Measurements from ENCODE around the gene TBC1D1. TPM values are rescaled to one million over a fixed set of nuclear protein-coding genes. Genes with fewer than 3 reads are reported as not detected.
"Not testable (repeated sequence)": the region's sequence is repeated elsewhere in the genome, so short reads cannot be mapped to it uniquely, and the experiment has no call there.

Gene TBC1D1
- total RNA-seq, 1 experiment from 2014 or later, result 97.1 TPM

- Histone ChIP-seq H3K36me3 (no peaks in the 10 kb centered on the region), H3K9me3 (replicated peaks) (no peaks in the 10 kb centered on the region), H3K27me3 (replicated peaks) (no peaks in the 10 kb centered on the region; the same call in 1 of the 2 replicates), H3K4me1 (replicated peaks) (no peaks in the 10 kb centered on the region), H3K4me3 (no peak overlapping the region), H3K27ac (no peak overlapping the region)
- no peak for DNase-seq (ENCODE audit: low read depth in 1 of 2, low spot score in 2 of 2)
Observed at GRCh38 chr4:37902212-37902611, 11.3 kb downstream of the TBC1D1 start.

GRCh38 chr4:37902738-37903693 lies 12.1 kb downstream of the TBC1D1 start:
- Histone ChIP-seq H3K4me3 (no peak overlapping the region), H3K4me1 (replicated peaks) (no peaks in the 10 kb centered on the region), H3K9me3 (replicated peaks) (no peaks in the 10 kb centered on the region), H3K36me3 (no peaks in the 10 kb centered on the region), H3K27ac (no peak overlapping the region), H3K27me3 (replicated peaks) (no peaks in the 10 kb centered on the region; the same call in 1 of the 2 replicates)
- no peak for DNase-seq (ENCODE audit: low read depth in 1 of 2, low spot score in 2 of 2)

GRCh38 chr4:37903901-37904300 lies 13.0 kb downstream of the TBC1D1 start:
- Histone ChIP-seq H3K4me3 (no peak overlapping the region), H3K27me3 (replicated peaks) (no peaks in the 10 kb centered on the region; the same call in 1 of the 2 replicates), H3K9me3 (replicated peaks) (no peaks in the 10 kb centered on the region), H3K36me3 (no peaks in the 10 kb centered on the region), H3K27ac (no peak overlapping the region), H3K4me1 (replicated peaks) (no peaks in the 10 kb centered on the region)
- DNase-seq (ENCODE audit: low read depth in 1 of 2, low spot score in 2 of 2), result no peak

- H3K9me3 ChIP-seq (replicated peaks), result no peaks in the 10 kb centered on the region
- no peaks in the 10 kb centered on the region; the same call in 1 of the 2 replicates for H3K27me3 ChIP-seq (replicated peaks)
- no peak for DNase-seq (ENCODE audit: low read depth in 1 of 2, low spot score in 2 of 2)
- H3K36me3 ChIP-seq, result no peaks in the 10 kb centered on the region
- H3K4me1 ChIP-seq (replicated peaks), result no peaks in the 10 kb centered on the region
- no peak overlapping the region for H3K4me3 ChIP-seq
- H3K27ac ChIP-seq, result no peak overlapping the region
Observed at GRCh38 chr4:37904824-37905223, 13.9 kb downstream of the TBC1D1 start.

GRCh38 chr4:37905533-37906169 lies 14.8 kb downstream of the TBC1D1 start:
- Histone ChIP-seq H3K4me3 (no peak overlapping the region), H3K27me3 (replicated peaks) (no peaks in the 10 kb centered on the region; the same call in 1 of the 2 replicates), H3K36me3 (no peaks in the 10 kb centered on the region), H3K4me1 (replicated peaks) (no peaks in the 10 kb centered on the region), H3K9me3 (replicated peaks) (no peaks in the 10 kb centered on the region), H3K27ac (no peak overlapping the region)
- no peak for DNase-seq (ENCODE audit: low read depth in 1 of 2, low spot score in 2 of 2)

DNA sequence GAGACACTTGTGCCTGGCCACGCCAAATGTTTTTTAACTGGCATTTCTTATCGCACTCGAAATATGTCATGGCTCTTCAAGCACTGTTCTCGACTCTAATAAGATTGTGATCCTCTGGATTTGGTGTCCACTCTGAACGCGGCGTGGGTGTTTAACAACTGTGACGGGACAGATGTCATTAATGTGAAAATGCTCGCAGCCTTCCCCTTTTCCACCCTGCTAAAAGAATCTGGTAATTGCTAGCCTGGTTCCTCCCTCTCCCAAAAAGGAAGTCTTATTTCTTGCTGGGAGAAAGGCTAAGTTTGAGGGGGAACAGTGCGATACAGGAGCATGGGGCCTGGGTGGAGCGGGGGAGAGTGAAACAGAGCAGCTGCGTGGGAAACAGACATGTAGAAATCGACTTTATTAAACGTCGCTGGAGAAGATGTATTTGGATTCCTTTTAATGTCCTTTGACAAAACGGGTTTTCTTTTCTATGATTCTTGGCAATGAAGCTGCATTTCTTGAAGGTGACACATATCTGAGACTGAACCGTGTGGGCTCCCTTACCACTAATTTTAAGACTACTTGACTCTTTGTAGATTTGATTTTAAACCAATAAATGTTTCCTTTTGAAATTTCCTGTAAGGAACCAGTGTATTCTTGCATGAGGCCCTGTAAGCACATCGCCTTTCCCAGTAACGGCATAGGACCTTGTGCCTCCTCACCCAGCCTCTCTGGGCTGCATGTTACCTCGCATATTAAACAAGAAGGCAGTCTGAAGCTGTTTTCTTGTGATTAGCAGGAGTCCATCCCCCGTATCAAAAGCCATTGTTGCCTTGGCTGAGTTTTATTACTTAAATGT lies 17.8 kb downstream of the TBC1D1 start:
- no peak for DNase-seq (ENCODE audit: low read depth in 1 of 2, low spot score in 2 of 2)
- Histone ChIP-seq H3K27ac (no peak overlapping the region), H3K36me3 (no peaks in the 10 kb centered on the region), H3K4me1 (replicated peaks) (no peaks in the 10 kb centered on the region), H3K27me3 (replicated peaks) (no peaks in the 10 kb centered on the region; the same call in 1 of the 2 replicates), H3K9me3 (replicated peaks) (no peaks in the 10 kb centered on the region), H3K4me3 (no peak overlapping the region)

GRCh38 chr4:37909332-37910090 lies 18.6 kb downstream of the TBC1D1 start:
- Histone ChIP-seq H3K9me3 (replicated peaks) (no peaks in the 10 kb centered on the region), H3K36me3 (no peaks in the 10 kb centered on the region), H3K4me1 (replicated peaks) (no peaks in the 10 kb centered on the region), H3K27ac (no peak overlapping the region), H3K4me3 (no peak overlapping the region), H3K27me3 (replicated peaks) (no peaks in the 10 kb centered on the region; the same call in 1 of the 2 replicates)
- DNase-seq (ENCODE audit: low read depth in 1 of 2, low spot score in 2 of 2), result no peak

DNA sequence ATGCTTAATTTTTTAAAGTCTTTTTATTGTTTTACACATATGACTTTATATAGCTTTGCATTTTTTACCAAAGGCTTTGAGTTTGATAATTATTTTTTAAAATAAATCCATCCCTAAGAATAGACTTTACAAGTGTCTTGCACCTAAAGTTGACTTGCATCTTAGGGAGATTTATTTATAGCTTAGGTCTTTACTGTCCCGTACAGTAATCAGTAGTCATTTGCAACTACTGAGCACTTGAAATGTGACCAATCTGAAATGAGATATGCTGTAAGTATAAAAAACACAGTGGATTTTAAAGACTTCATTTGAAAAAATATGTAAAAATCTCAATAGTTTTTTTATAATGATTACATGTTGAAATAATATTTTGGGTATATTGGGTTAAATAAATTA lies 19.2 kb downstream of the TBC1D1 start:
- Histone ChIP-seq H3K4me3 (no peak overlapping the region), H3K4me1 (replicated peaks) (no peaks in the 10 kb centered on the region), H3K9me3 (replicated peaks) (no peaks in the 10 kb centered on the region), H3K36me3 (no peaks in the 10 kb centered on the region), H3K27me3 (replicated peaks) (no peaks in the 10 kb centered on the region), H3K27ac (no peak overlapping the region)
- DNase-seq (ENCODE audit: low read depth in 1 of 2, low spot score in 2 of 2), result no peak

DNA sequence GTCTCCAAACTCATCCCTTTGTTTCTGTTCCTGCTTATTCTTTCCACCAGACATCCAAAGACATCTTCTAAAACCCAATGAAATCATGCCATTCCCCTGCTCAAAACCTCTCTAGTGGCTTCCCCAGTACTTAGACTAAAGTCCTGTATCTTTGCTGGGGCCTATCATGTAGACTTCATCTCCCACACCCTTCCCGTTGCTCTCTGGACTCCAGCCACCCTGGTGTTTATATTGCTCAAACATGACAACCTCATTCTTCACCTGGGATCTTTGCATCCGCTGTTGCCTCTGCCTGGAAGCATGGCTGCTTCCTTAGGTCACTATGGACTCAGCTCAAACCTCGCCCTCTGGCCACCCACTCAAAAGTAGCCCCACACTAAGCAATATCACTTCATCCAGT lies 23.7 kb downstream of the TBC1D1 start:
- H3K36me3 ChIP-seq, result no peaks in the 10 kb centered on the region
- no peak overlapping the region for H3K27ac ChIP-seq
- no peaks in the 10 kb centered on the region for H3K9me3 ChIP-seq (replicated peaks)
- no peaks in the 10 kb centered on the region for H3K4me1 ChIP-seq (replicated peaks)
- DNase-seq (ENCODE audit: low read depth in 1 of 2, low spot score in 2 of 2), result no peak
- H3K27me3 ChIP-seq (replicated peaks), result no peaks in the 10 kb centered on the region
- H3K4me3 ChIP-seq, result no peak overlapping the region

DNA sequence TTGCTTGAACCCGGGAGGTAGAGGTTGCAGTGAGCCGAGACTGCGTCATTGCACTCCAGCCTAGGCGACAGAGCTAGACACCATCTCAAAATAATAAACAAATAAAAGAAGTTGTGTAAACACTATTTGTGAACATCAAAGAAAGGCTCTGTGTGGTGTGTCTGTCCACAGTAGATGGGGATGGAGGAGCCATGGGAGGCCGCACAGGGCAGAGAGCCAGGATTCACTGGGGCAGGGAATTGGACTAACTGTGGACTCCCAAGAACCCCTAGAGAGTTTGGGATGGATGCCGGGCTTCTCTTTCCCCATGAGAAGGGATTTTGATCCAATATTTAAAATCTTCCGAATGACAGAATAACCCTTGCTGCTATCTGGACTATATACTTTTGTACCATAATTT lies 26.5 kb downstream of the TBC1D1 start:
- Histone ChIP-seq H3K27me3 (replicated peaks) (no peaks in the 10 kb centered on the region), H3K4me3 (no peak overlapping the region), H3K9me3 (replicated peaks) (no peaks in the 10 kb centered on the region), H3K4me1 (replicated peaks) (no peaks in the 10 kb centered on the region), H3K36me3 (no peaks in the 10 kb centered on the region), H3K27ac (no peak overlapping the region)
- no peak for DNase-seq (ENCODE audit: low read depth in 1 of 2, low spot score in 2 of 2)

GRCh38 chr4:37918653-37919052 lies 27.8 kb downstream of the TBC1D1 start:
- no peak overlapping the region for H3K27ac ChIP-seq
- DNase-seq (ENCODE audit: low read depth in 1 of 2, low spot score in 2 of 2), result no peak
- H3K4me1 ChIP-seq (replicated peaks), result no peaks in the 10 kb centered on the region

GRCh38 chr4:37922328-37922727 lies 31.4 kb downstream of the TBC1D1 start:
- DNase-seq (ENCODE audit: low read depth in 1 of 2, low spot score in 2 of 2), result no peak
- H3K4me3 ChIP-seq, result no peak overlapping the region

More at GRCh38 chr4:37918653-37919052, 27.8 kb downstream of the TBC1D1 start:
- H3K4me3 ChIP-seq, result no peak overlapping the region
- no peaks in the 10 kb centered on the region for H3K27me3 ChIP-seq (replicated peaks)
- no peaks in the 10 kb centered on the region for H3K36me3 ChIP-seq
- no peaks in the 10 kb centered on the region for H3K9me3 ChIP-seq (replicated peaks)

GRCh38 chr4:37923089-37923488 lies 32.2 kb downstream of the TBC1D1 start:
- DNase-seq (ENCODE audit: low read depth in 1 of 2, low spot score in 2 of 2); H3K4me3 ChIP-seq; H3K9me3 ChIP-seq (replicated peaks); H3K36me3 ChIP-seq; H3K27ac ChIP-seq; H3K27me3 ChIP-seq (replicated peaks); H3K4me1 ChIP-seq (replicated peaks): not testable (repeated sequence)

More at GRCh38 chr4:37922328-37922727, 31.4 kb downstream of the TBC1D1 start:
- Histone ChIP-seq H3K4me1 (replicated peaks) (no peaks in the 10 kb centered on the region), H3K27me3 (replicated peaks) (no peaks in the 10 kb centered on the region), H3K9me3 (replicated peaks) (no peaks in the 10 kb centered on the region), H3K27ac (no peak overlapping the region), H3K36me3 (no peaks in the 10 kb centered on the region)

All from SJSA1 (cell line).